Measurements from ENCODE around the gene SPC24. TPM values are rescaled to one million over a fixed set of nuclear protein-coding genes. Genes with fewer than 3 reads are reported as not detected.
"Not testable (repeated sequence)": the region's sequence is repeated elsewhere in the genome, so short reads cannot be mapped to it uniquely, and the experiment has no call there.

The SPC24 gene
- total RNA-seq, 2 donors from 2014 or later = 3.4 to 3.9 TPM

DNA sequence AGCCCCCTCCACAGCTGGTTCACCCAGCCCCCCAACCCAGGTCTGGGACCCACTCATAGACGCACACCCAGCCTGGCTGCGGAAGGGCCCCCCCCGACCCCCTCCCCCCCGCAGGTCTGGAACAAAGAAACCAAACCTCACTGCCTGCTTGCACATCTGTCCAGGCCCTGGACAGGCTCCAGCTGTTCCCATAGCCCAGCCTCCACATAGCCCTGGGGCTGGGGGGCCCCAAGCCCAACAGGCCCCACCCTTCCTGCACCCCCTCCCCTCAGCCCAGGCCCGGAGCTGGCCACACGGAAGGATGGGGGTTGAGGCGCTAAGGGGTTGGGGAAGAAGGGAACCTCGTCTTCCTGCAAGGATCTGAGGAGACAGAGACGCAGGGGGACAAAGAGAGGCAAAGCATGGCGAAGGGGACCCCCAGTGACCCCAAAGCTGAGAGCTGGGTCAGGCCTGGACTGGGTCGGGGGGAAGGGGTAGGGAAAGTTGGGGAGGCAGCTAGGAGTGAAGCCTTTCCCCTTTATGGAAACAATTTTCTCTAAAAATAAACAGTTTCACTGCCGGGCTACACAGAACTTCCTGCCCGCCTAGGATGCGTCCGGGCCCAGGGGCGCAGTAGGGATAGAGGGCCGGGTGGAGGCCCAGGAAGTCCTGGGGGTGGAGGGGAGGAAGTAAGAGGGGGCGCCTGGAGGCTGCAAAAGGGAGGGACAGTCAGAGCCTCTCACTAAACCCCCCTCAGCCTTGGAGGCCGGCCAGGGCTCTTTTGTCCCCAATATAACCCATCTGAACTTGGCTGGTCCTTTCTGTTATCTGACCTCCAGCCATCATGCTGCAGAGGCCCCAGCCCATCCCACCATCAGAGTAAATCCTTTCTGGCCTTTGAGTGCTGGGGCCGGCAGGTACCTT lies 39.3 kb upstream of the SPC24 start:
- intact Hi-C loops (cut with DNase I) = no loop called here

DNA sequence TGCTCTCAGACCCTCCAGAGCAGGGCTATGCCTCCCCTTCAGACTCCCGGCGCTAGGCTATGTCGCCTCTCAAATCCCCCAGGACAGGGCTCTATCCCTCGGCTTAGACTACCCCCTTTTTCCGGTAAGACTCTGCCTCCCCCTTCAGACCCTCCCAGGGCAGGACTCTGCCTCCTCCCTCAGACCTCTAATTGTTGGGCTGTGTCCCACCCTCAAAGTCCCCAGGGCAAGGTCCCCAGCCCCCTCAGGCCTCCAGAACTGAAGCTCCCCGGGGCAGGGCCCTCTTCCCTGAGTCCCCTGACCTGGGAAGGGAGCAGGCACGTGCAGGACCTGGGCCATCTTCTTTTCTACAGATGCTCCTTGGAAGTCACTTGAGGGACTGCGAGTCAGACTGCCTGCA lies 38.6 kb upstream of the SPC24 start:
- DNase-seq (no peak), ATAC-seq (no peak)
- intact Hi-C loops (cut with DNase I) = no loop called here

More for the DNA sequence above, 39.3 kb upstream of the SPC24 start:
- ATAC-seq = no peak
- DNase-seq = peak; percentile 57

DNA sequence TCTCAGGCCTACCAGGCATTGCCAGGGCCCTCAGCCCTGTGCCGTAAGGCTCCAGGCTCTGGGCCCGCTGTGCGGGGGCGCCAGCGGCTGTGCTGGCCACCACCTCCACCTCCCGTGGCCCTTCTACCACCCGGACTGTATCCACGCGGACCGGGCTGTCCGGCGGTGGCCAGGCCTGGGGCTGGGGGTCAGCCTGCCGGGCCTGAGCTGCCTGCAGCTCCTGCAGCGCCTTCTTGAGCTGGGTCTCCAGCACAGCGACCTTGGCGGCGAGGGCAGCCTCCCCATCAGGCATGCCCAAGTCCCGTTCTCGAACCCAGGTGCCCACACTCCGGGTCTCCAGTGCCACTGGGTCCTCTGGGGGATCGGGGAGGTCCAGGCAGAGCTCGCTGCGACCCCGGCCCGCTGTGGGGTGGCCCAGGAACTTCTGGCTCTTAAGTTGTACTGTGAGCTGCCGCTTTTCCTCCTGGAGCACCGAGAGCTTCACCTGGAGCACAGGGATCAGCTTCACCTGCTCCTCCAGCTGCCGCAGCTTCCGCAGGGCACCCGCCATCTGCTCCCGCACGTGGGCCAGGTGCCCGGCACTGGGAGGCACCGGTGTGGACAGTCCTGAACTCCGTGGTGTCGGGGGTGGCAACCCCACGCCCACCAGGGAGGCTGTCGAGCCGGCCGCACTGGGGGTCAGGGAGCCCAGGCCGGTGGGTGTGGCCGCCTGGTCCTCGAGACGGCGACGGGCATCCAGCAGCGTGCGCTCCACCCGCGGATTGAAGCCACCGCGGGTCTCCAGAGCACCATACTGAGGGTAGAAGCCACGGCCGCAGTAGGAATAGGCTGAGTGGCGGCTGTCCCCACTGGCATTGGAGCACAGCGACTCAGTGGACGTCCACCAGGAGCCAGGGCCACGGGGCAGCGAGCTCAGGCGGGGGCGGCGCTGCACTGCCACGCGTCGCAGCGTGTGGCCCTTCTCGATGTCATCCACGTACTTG lies 37.7 kb upstream of the SPC24 start:
- intact Hi-C loops (cut with DNase I) = no loop called here
- DNase-seq (peak; percentile 25), ATAC-seq (no peak)

DNA sequence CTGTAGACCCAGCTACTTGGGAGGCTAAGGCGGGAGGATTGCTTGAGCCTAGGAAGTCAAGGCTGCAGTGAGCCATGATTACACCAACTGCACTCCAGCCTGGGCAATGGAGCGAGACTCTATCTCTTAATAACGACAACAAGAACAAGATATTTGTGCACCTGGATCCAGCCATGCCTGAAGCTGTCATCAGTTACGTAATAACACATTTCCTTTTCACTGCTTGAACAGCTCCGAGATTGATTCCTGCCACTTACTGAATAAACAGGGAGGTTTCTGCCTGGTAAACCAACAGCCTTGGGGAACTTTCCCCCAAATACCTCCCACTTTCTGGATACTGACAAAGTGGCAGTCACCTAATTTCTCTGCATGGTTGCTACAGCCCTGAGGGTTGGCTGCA lies 36.4 kb upstream of the SPC24 start:
- no peak for ATAC-seq
- no peak for DNase-seq

DNA sequence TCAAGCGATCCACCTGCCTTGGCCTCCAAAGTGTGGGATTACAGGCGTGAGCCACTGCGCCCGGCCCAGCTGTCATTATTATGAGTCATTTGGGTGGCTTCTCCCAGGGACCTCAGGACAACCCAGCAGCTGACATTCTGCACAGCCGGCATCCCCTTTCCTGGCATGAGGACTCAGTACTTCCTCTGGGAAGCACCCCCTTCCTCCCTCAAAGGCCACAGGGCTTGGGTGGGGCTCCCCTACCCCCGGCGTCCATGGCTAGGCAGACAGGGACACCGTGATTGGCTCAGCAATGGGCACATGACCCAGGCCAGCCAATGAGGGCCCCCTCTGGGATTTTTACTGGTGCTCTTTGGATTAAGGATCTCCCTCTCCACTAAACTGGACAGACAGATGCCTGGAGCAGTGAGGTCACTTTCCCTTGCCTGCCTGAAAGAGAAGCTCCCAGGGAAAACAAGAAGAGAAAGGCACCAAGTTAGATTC lies 35.7 kb upstream of the SPC24 start:
- ATAC-seq (peak; percentile 61 to 86), DNase-seq (peak; percentile 88)
- intact Hi-C loops (cut with DNase I) = no loop called here

More for the DNA sequence above, 36.4 kb upstream of the SPC24 start:
- intact Hi-C loops (cut with DNase I) = no loop called here

DNA sequence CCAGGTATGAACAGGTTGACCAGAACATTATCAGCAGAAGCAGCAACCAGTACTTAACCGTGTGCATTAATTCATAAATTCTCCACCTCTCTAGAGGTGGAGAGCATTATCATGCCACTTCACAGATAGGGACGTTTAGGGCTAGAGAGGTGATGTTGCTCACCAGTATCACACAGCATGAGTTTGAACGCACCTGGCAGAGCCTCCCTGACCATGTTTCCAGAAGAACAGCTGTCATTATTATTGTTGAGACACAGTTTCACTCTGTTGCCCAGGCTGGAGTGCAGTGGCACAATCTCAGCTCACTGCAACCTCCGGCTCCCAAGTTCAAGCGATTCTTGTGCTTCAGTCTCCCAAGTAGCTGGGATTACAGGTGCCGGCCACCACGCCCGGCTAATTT lies 34.9 kb upstream of the SPC24 start:
- intact Hi-C loops (cut with DNase I) = no loop called here
- DNase-seq = no peak
- ATAC-seq = no peak

DNA sequence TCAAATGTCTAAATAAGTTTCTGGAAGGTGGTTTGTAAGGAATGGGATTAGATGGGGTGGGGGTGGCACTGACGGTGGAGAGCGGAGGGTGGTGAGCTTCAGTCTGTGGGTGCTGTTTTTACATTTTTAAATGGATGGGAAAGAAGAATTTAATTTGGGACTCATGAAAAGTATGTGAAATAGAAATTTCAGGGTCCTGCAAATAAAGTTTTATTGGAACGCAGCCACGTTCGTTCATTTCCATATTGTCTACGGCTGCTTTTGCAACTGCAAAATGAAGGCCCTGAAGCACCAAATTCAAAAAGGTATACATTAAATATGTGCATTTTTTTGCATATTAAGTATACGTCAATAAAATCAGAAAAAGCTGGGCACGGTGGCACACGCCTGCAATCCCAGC lies 31.9 kb upstream of the SPC24 start:
- no peak for ATAC-seq
- intact Hi-C loops (cut with DNase I) = no loop called here
- no peak for DNase-seq

DNA sequence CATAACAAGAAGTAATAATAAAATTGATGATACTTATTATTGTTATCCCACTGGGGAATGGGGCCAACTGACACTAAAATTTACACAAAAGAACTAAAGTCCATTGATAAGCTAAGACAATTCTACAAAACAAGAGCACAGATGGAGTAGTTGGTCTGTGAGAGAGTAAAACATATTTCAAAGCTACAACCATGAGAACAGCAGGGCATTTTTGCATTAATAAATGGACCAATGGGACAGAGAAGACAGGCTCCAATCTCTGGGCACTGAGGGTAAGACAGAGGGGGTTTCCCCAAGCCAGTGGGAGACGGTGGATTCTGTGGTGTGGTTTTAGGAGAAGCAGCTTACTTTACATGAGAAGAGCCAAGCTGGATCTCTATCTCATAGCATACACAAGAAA lies 27.4 kb upstream of the SPC24 start:
- DNase-seq (no peak), ATAC-seq (no peak)
- intact Hi-C loops (cut with DNase I) = no loop called here

DNA sequence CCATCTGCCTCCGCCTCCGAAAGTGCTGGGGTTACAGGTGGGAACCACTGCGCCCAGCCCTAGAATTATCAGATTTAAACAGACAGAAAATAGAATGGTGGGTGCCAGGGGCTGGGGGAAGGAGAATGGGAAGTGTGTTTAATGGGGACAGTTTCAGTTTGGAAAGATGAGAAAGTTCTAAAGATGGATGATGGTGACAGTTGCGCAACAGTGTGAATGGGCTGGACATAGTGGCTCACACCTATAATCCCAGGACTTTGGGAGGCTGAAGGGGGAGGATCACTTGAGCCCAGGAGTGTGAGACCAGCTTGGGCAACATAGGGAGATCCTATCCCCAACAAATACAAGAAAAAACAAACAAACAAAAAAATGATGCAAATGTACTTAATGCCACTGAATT lies 25.9 kb upstream of the SPC24 start:
- intact Hi-C loops (cut with DNase I) = no loop called here
- ATAC-seq = no peak
- DNase-seq = no peak

DNA sequence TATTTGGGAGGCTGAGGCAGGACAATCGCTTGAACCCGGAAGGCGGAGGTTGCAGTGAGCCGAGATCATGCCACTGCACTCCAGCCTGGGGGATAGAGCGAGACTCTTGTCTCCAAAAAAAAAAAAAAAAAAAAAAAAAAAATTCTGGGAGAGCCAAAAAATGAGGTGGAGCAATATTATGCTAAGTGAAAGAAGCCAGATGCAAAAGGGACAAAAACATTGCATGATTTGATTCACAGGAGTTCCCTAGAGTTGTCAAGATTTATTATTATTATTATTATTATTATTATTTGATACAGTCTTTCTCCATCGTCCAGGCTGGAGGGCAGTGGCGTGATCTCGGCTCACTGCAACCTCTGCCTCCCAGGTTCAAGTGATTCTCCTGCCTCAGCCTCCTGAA lies 25.4 kb upstream of the SPC24 start:
- ATAC-seq; DNase-seq; intact Hi-C loops (cut with DNase I): not testable (repeated sequence)

DNA sequence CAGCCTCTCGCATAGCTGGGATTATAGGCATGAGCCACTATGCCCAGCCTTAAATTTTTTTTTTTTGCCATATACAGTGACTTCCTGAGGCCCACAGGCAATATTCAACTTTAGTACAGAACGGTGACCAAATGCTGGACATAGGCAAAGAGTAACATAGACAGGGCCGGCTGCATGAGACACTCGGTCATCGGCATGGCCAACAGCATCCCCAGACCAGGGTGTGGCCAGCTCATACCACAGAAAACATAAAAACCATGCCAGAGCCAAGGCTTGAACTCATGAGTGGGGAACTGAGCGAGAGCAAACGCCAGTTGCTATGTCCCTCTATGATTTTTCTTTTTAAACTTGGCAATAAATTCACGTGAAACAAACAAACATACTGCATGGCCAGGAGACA lies 24.8 kb upstream of the SPC24 start:
- ATAC-seq (peak; percentile 32 to 66), DNase-seq (no peak)
- intact Hi-C loops (cut with DNase I) = no loop called here

DNA sequence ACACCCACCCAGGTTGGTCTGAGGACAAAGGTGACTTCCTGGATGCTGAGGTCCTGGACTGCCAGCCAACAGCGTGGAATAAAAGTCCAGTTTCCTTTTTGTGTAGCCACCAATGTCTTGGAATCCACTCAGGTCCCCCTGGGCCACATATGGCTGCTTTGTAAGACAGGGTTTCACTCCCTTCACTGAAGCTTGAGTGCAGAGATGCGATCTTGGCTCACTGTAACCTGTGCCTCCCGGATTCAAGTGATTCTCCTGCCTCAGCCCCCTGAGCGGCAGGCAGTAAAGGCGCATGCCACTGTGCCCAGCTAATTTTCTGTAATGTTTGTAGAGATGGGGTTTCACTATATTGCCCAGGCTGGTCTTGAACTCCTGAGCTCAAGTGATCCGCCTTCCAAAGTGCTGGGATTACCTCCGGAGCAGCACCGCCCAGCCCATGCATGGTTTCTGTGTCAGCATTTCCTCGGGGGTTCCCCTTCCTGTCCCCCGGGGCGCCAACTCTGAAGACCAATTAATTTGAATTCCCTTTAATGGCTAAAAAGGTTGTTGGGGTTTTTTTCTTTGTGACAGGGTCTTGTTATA lies 24.2 kb upstream of the SPC24 start:
- intact Hi-C loops (cut with DNase I) = no loop called here
- no peak for ATAC-seq
- DNase-seq = no peak

DNA sequence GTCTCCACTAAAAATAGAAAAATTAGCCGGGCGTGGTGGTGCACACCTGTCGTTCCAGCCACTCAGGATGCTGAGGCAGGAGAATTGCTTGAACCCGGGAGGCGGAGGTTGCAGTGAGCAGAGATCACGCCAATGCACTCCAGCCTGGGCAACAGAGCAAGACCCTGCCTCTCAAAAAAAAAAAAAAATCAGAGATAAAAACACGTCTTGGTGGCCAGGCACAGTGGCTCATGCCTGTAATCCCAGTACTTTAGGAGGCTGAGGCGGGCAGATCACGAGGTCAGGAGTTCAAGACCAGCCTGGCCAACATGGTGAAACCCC lies 23.5 kb upstream of the SPC24 start:
- intact Hi-C loops (cut with DNase I); DNase-seq; ATAC-seq: not testable (repeated sequence)

DNA sequence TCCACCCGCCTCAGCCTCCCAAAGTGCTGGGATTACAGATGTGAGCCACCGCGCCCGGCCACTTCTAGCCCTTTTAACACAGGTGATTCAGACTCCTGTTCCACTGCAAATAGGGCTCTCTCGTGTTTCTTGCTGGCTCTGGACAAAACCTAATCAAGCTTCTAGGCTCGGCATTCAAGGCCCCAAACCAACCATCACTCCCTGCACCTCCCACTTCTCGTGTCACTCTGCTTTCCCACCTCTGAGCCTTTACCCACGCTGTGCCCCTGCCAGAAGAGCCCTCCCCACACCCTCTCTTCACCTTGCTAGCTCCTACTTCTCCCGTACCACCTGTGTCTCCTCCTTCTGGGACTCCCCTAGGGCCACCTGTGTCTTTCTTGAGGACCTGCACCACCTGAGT lies 22.0 kb upstream of the SPC24 start:
- intact Hi-C loops (cut with DNase I) = no loop called here
- ATAC-seq (no peak), DNase-seq (no peak)

DNA sequence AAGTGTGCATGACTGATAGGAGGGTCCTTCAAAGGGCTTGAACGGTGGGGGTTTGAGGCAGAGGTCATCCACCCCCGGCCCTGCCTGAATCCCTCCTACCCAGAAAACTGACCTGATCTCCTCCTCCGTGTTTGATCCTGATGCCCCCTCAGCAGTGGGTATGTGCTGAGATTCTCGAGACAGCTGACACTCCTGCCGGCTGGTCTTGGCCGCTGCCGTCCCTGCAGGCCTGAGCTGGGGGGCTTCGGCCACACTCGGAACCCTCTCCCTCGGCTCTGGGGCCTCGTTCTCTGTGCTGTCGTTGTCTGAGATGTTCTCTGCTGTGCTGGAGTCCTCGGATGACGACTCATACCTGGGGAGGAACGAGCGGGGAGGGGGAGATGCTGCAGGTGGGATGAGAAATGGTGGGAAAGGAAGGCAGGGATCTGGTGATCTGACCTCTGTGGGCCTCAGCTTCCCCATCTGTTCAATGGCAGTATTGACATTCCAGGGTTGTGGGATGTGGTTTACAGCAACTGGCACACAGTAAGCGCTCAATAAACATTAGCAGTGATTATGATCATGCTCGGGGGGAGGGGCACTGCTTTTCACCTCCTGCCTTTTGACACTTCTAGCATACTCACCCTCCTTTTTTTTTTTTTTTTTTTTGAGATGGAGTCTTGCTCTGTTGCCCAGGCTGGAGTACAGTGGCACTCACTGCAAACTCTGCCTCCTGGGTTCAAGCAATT lies 21.0 kb upstream of the SPC24 start:
- ATAC-seq (no peak), DNase-seq (no peak)
- intact Hi-C loops (cut with DNase I) = no loop called here

DNA sequence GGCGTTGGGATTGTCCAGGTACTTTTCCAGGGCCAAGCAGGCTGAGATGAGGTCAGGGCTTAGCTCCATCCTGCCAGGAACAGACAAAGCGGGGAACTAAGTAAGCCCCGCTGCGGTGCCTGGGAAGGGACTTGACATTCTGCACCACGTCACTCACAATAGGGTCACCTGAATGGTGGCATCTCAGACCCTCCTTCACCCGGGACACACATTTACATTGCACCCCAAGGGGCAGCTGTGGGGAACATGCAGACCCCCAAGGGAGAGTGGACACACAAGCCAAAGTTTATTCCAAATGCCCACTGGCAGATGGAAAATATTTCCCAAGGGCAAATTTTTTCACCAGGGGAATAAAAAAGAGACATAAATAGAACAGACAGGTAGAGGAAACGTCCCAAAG lies 20.3 kb upstream of the SPC24 start:
- DNase-seq (no peak), ATAC-seq (no peak)
- intact Hi-C loops (cut with DNase I) = no loop called here

DNA sequence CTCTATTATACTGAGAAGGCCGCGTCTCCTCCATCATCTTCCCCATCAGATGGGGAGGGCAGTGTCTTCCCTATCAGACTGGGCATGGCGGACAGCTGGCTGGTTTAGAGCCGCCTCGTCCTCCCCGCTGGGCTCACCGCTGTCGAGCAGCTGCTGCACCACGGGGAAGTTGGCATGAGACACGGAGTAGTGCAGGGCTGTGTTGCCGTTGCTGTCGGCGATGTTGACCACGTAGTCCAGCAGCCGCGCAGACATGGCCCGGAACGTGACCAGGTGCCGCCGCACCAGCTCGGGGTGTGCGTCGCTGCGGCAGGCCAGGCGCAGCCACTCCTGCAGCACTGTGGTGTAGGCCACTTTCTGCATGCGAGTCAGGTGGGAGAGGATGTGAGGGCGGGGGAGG lies 18.8 kb upstream of the SPC24 start:
- intact Hi-C loops (cut with DNase I) = no loop called here
- no peak for ATAC-seq
- no peak for DNase-seq

DNA sequence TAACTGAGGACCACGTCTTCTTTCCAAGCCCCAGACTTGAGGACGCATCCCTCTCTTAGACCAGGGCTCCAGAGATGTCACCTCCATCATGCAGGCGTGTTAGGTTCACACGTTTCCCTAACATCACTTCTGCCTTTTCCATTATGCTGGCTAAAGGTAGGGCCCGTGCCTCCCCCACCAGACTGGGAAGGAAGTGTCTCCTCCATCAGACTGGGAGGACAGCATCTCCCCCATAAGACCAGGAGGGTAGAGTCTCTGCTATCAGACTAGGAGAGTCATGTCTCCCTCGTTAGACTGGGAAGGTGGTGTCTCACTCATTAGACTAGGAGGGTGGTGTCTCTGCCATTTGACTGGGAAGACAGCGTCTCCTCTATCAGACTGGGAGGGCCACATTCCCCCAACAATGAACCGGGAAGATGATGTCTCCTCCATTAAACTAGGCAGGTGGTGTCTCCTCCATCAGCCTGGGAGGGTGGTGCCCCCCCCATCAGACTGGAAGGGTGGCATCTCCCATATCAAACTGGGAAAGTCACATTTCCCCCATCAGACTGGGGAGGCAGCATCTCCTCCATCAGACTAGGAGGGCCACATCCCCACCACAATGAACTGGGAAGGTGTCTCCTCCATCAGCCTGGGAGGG lies 18.1 kb upstream of the SPC24 start:
- DNase-seq = no peak
- intact Hi-C loops (cut with DNase I) = no loop called here
- no peak for ATAC-seq

DNA sequence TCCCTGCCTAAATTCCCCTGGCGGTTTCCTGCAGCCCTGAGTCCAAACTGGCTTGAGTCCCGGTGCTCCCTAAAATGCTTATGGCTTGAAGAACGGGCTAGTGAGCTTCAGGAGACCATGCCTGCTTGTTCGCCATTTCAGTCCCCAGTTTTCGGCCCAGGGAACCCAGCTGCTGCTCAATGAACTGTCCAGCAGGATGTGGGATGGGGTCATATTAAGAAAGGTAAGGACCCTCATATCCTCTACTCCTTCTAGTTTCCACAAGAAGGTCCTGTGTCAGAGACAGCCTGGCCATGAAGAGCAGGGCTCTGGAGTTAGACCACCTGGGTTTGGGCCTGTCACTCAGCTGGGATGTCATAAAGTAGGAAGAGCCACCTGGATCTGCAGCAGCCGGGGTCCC lies 17.0 kb upstream of the SPC24 start:
- ATAC-seq (no peak), DNase-seq (no peak)

More for the DNA sequence above, 17.0 kb upstream of the SPC24 start:
- intact Hi-C loops (cut with DNase I) = no loop called here
